ENCODE results near the gene TWNK.

DNA sequence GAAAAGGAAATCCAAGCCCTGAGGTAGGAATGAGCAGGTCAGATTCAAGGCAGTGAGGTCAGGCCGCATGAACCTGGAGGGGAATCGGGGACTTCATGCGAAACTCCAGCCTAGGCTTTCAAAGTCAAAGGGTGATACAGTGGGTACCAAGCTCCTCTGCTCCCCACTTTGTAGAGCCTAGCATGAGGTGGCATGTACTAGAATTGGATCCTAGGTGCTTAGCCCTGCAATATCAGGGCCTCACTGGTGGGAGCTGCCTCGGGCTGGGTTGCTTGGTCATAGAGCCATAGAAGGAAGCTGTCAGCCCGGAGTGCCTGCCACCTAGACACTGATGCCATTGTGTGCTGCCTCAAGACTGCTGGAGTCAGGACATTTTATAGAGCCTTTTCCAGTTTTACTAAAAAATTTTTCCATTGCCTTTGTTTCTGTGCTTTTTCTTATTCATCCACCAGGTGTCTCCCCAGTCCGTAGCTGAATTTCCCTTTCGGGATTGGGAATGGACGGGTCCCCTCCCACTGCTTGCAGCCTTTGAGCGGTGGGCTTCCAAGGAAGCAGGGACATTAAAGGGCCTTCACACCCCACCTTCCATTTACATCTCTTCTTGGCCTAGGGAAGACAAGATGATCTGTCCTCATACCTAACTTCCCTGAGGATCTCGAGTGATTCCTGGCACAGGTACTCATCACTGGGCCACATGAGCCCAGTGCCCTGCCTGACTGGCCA is 6.8 kb downstream of the TWNK start:
- TF ChIP-seq EZH2 (IDR thresholded peaks at IDR 0.05; ENCODE audit: borderline replicate concordance, low read depth, low read length) (no peak), KAT7 (CRISPR knock-in tag; IDR thresholded peaks at IDR 0.05; ENCODE audit: borderline replicate concordance) (no peak), SIN3A (IDR thresholded peaks at IDR 0.05; ENCODE audit: borderline replicate concordance in 2 of 2, control insufficient read depth in 1 of 2, low read depth in 2 of 2, low read length in 2 of 2) (no peak), POU5F1 (IDR thresholded peaks at IDR 0.05; ENCODE audit: borderline replicate concordance, low read depth, low read length, partially characterized antibody) (no peak), CTCF (IDR thresholded peaks at IDR 0.05 in 2 of 3, conservative IDR thresholded peaks at IDR 0.05 in 1 of 3; ENCODE audit: insufficient read depth in 2 of 3, low read depth in 1 of 3, low read length in 3 of 3) (peak; percentile 41 to 71 (median 65); a peak in 5 of 6 replicates), NR2C2 (CRISPR knock-in tag; IDR thresholded peaks at IDR 0.05) (no peak), NR2C2 (tag; IDR thresholded peaks at IDR 0.05) (no peak), ERF (CRISPR knock-in tag; IDR thresholded peaks at IDR 0.05) (no peak)

Measured in K562 (cell line).